Measurements from ENCODE around the gene ZNF280A.

ZNF280A gene

DNA sequence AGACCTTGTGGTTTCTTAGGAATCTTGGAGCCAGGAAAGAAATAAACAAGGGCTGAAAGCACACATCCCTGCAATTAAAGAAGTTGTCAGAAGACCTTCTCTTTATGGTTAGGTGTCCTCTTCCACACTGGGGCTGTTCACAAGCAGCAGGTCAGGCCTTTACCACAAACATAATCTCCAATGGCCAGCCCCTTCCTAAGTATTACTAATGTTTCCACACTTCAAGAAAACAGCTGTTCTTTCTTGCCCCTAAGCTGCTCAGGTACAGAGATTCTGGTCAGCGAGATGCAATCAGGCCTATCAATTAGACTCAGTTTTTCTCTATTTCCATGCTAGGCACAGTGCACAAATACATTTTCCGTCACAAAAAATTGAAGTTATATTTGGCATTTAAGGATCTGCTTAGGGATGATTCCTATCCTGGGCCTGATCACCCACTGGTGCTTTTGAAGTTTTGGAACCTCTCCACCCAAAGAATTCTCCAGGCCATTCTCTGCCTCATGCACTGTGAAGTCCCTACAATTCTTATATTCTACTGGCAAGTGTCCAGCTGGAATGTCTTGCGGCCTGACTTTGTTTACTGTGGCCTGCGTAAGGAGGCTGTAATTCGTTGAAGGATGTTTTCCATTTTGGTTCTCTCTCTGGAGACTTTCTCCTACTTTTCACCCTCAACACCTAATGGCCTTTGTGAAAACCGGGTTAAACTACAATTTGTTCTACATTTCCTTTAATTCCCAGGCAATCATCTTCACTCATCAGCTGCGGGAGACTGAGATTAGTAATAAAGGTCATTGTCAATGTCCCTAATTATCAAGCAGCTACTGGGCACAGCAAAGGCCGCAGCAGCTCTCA lies 33.9 kb upstream of the ZNF280A start:
- H3K4me1 ChIP-seq (ENCODE audit: control insufficient read depth, insufficient read depth, low read length), result no peaks in the 10 kb centered on the region
- H3K9me3 ChIP-seq (ENCODE audit: control insufficient read depth, insufficient read depth, low read depth, low read length), result peaks cover 1% of the 10 kb centered on the region; the same call in 1 of the 2 replicates
- no peak overlapping the region for H3K27ac ChIP-seq (ENCODE audit: low read depth, low read length)
- H3K27me3 ChIP-seq (ENCODE audit: control insufficient read depth, insufficient read depth, low read length), result peaks cover 72% of the 10 kb centered on the region
- no peaks in the 10 kb centered on the region for H3K36me3 ChIP-seq (ENCODE audit: control insufficient read depth, insufficient read depth, low read length)
- H3K4me3 ChIP-seq (ENCODE audit: low read depth, low read length), result no peak overlapping the region
- H3K9ac ChIP-seq (ENCODE audit: low read length), result no peak overlapping the region

DNA sequence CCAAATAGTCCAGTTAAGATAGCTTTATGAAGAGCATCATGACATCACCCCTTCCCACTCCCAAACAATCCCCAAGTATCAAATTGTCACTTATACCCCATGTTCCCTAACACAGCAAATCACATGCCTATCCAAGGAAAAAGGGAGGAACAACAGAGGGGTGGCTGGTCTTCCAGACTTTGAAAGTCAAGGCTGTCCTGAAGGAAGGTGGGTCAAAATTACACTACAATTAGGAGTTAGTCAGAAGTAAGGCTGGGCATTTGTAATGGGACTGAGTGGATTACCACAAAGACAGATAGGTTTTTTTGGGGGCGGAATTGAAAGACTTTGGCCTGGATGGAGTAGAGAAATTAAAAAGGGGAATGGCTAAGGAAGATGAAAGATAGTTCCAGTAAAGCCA lies 33.1 kb upstream of the ZNF280A start:
- Histone ChIP-seq H3K4me1 (ENCODE audit: control insufficient read depth, insufficient read depth, low read length) (no peaks in the 10 kb centered on the region), H3K36me3 (ENCODE audit: control insufficient read depth, insufficient read depth, low read length) (no peaks in the 10 kb centered on the region), H3K27me3 (ENCODE audit: control insufficient read depth, insufficient read depth, low read length) (peaks cover 80% of the 10 kb centered on the region), H3K4me3 (ENCODE audit: low read depth, low read length) (no peak overlapping the region), H3K27ac (ENCODE audit: low read depth, low read length) (no peak overlapping the region), H3K9ac (ENCODE audit: low read length) (no peak overlapping the region), H3K9me3 (ENCODE audit: control insufficient read depth, insufficient read depth, low read depth, low read length) (no peaks in the 10 kb centered on the region)

- Histone ChIP-seq H3K27me3 (ENCODE audit: control insufficient read depth, insufficient read depth, low read length) (peaks cover 85% of the 10 kb centered on the region), H3K9me3 (ENCODE audit: control insufficient read depth, insufficient read depth, low read depth, low read length) (no peaks in the 10 kb centered on the region)
Observed at GRCh38 chr22:22552630-22553029, 32.6 kb upstream of the ZNF280A start.

DNA sequence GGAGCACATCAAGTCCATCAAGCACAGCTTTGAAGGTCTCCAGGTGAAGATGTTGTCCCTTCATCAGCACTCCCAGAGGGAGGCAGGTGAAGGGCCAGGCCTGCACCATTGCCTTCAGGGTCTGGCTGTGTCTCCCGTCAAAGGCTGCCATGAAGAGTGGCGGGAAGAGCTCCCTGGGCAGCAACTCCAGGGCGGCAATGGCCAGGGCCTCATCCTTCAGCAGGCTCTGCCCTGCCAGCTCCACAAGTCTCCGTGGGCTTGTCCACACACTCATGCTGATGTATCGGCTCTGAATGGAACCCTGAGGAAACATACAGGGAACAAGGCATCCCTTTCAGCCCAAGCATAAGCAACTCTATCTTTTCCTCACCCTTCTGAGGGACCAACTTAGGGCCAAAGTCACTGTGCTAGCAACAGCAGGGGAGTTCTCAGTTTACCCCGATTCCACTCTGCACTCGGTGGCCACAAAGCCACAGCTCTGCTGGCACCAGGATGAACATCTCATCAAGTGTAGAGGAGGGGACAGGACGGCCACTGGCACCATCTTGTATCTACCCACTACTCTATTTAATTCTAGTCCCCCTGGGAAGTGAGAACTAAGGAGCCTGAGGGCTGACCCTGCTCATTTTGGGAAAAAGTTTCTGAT lies 30.8 kb upstream of the ZNF280A start:
- H3K27me3 ChIP-seq (ENCODE audit: control insufficient read depth, insufficient read depth, low read length), result peaks cover 92% of the 10 kb centered on the region
- no peak overlapping the region for H3K9ac ChIP-seq (ENCODE audit: low read length)
- no peaks in the 10 kb centered on the region for H3K9me3 ChIP-seq (ENCODE audit: control insufficient read depth, insufficient read depth, low read depth, low read length)
- H3K4me3 ChIP-seq (ENCODE audit: low read depth, low read length), result no peak overlapping the region
- no peaks in the 10 kb centered on the region for H3K36me3 ChIP-seq (ENCODE audit: control insufficient read depth, insufficient read depth, low read length)
- no peak overlapping the region for H3K27ac ChIP-seq (ENCODE audit: low read depth, low read length)
- no peaks in the 10 kb centered on the region for H3K4me1 ChIP-seq (ENCODE audit: control insufficient read depth, insufficient read depth, low read length)

More at GRCh38 chr22:22552630-22553029, 32.6 kb upstream of the ZNF280A start:
- Histone ChIP-seq H3K36me3 (ENCODE audit: control insufficient read depth, insufficient read depth, low read length) (no peaks in the 10 kb centered on the region), H3K4me3 (ENCODE audit: low read depth, low read length) (no peak overlapping the region), H3K9ac (ENCODE audit: low read length) (no peak overlapping the region), H3K27ac (ENCODE audit: low read depth, low read length) (no peak overlapping the region), H3K4me1 (ENCODE audit: control insufficient read depth, insufficient read depth, low read length) (no peaks in the 10 kb centered on the region)

- H3K36me3 ChIP-seq (ENCODE audit: control insufficient read depth, insufficient read depth, low read length), result no peaks in the 10 kb centered on the region
- no peaks in the 10 kb centered on the region for H3K9me3 ChIP-seq (ENCODE audit: control insufficient read depth, insufficient read depth, low read depth, low read length)
- H3K27me3 ChIP-seq (ENCODE audit: control insufficient read depth, insufficient read depth, low read length), result peaks cover 87% of the 10 kb centered on the region
Observed at GRCh38 chr22:22548910-22549309, 28.8 kb upstream of the ZNF280A start.

GRCh38 chr22:22548317-22548716 lies 28.2 kb upstream of the ZNF280A start:
- H3K4me3 ChIP-seq (ENCODE audit: low read depth, low read length), result no peak overlapping the region
- no peaks in the 10 kb centered on the region for H3K36me3 ChIP-seq (ENCODE audit: control insufficient read depth, insufficient read depth, low read length)
- no peaks in the 10 kb centered on the region for H3K4me1 ChIP-seq (ENCODE audit: control insufficient read depth, insufficient read depth, low read length)
- H3K9me3 ChIP-seq (ENCODE audit: control insufficient read depth, insufficient read depth, low read depth, low read length), result no peaks in the 10 kb centered on the region
- peaks cover 87% of the 10 kb centered on the region for H3K27me3 ChIP-seq (ENCODE audit: control insufficient read depth, insufficient read depth, low read length)
- H3K9ac ChIP-seq (ENCODE audit: low read length), result no peak overlapping the region
- no peak overlapping the region for H3K27ac ChIP-seq (ENCODE audit: low read depth, low read length)

More at GRCh38 chr22:22548910-22549309, 28.8 kb upstream of the ZNF280A start:
- H3K27ac ChIP-seq (ENCODE audit: low read depth, low read length), result no peak overlapping the region
- H3K9ac ChIP-seq (ENCODE audit: low read length), result no peak overlapping the region
- no peak overlapping the region for H3K4me3 ChIP-seq (ENCODE audit: low read depth, low read length)
- no peaks in the 10 kb centered on the region for H3K4me1 ChIP-seq (ENCODE audit: control insufficient read depth, insufficient read depth, low read length)

- no peaks in the 10 kb centered on the region for H3K9me3 ChIP-seq (ENCODE audit: control insufficient read depth, insufficient read depth, low read depth, low read length)
- no peak overlapping the region for H3K4me3 ChIP-seq (ENCODE audit: low read depth, low read length)
- no peak overlapping the region for H3K9ac ChIP-seq (ENCODE audit: low read length)
- H3K36me3 ChIP-seq (ENCODE audit: control insufficient read depth, insufficient read depth, low read length), result no peaks in the 10 kb centered on the region
- no peak overlapping the region for H3K27ac ChIP-seq (ENCODE audit: low read depth, low read length)
- no peaks in the 10 kb centered on the region for H3K4me1 ChIP-seq (ENCODE audit: control insufficient read depth, insufficient read depth, low read length)
- H3K27me3 ChIP-seq (ENCODE audit: control insufficient read depth, insufficient read depth, low read length), result peaks cover 86% of the 10 kb centered on the region
Observed at GRCh38 chr22:22547692-22548300, 27.7 kb upstream of the ZNF280A start.

DNA sequence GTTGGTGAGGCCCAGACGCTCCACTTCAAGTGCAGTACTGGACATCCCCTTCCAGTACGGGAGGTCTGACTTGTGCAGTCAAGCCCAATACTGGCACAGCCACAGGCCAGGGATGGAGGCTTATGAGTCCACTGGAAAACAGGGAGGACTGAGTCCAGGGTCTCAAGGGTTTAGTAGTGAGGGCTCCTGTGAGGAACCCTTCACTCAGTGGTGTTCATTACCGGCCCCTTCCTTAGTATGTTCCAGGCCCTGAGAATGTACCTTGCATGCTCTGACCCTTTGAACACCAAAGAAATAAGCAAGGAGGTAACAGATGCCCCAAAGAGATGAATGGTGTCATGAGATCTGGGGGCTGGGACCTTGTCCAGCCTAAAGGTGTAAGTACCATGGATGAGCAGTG lies 27.2 kb upstream of the ZNF280A start:
- Histone ChIP-seq H3K27ac (ENCODE audit: low read depth, low read length) (no peak overlapping the region), H3K27me3 (ENCODE audit: control insufficient read depth, insufficient read depth, low read length) (peaks cover 88% of the 10 kb centered on the region), H3K36me3 (ENCODE audit: control insufficient read depth, insufficient read depth, low read length) (no peaks in the 10 kb centered on the region)

GRCh38 chr22:22546490-22546889 lies 26.4 kb upstream of the ZNF280A start:
- H3K27ac ChIP-seq (ENCODE audit: low read depth, low read length), result no peak overlapping the region

More for the DNA sequence above, 27.2 kb upstream of the ZNF280A start:
- Histone ChIP-seq H3K9ac (ENCODE audit: low read length) (no peak overlapping the region), H3K9me3 (ENCODE audit: control insufficient read depth, insufficient read depth, low read depth, low read length) (no peaks in the 10 kb centered on the region), H3K4me1 (ENCODE audit: control insufficient read depth, insufficient read depth, low read length) (no peaks in the 10 kb centered on the region), H3K4me3 (ENCODE audit: low read depth, low read length) (no peak overlapping the region)

GRCh38 chr22:22545084-22545483 lies 25.0 kb upstream of the ZNF280A start:
- H3K36me3 ChIP-seq (ENCODE audit: control insufficient read depth, insufficient read depth, low read length), result no peaks in the 10 kb centered on the region
- no peaks in the 10 kb centered on the region for H3K9me3 ChIP-seq (ENCODE audit: control insufficient read depth, insufficient read depth, low read depth, low read length)
- H3K4me1 ChIP-seq (ENCODE audit: control insufficient read depth, insufficient read depth, low read length), result no peaks in the 10 kb centered on the region
- H3K27ac ChIP-seq (ENCODE audit: low read depth, low read length), result no peak overlapping the region
- H3K4me3 ChIP-seq (ENCODE audit: low read depth, low read length), result no peak overlapping the region
- H3K9ac ChIP-seq (ENCODE audit: low read length), result no peak overlapping the region
- peaks cover 85% of the 10 kb centered on the region for H3K27me3 ChIP-seq (ENCODE audit: control insufficient read depth, insufficient read depth, low read length)

More at GRCh38 chr22:22546490-22546889, 26.4 kb upstream of the ZNF280A start:
- Histone ChIP-seq H3K27me3 (ENCODE audit: control insufficient read depth, insufficient read depth, low read length) (peaks cover 90% of the 10 kb centered on the region), H3K36me3 (ENCODE audit: control insufficient read depth, insufficient read depth, low read length) (no peaks in the 10 kb centered on the region), H3K9me3 (ENCODE audit: control insufficient read depth, insufficient read depth, low read depth, low read length) (no peaks in the 10 kb centered on the region), H3K4me1 (ENCODE audit: control insufficient read depth, insufficient read depth, low read length) (no peaks in the 10 kb centered on the region), H3K9ac (ENCODE audit: low read length) (no peak overlapping the region), H3K4me3 (ENCODE audit: low read depth, low read length) (no peak overlapping the region)

All from HUES6 (cell line).